GM23338 (cell line): ENCODE data around the gene STK33.

Experiments
- CTCF ChIP-seq, 2 experiments: fragments of 200-600 bp in 1 of 2; sonication (generic) in 1 of 2; conservative IDR thresholded peaks; 2 replicates each; pipeline versions ENCODE4 v1.5.1 to v1.6.1; 2016 to 2017; ENCODE audit warnings: antibody characterized with exemption in 2 of 2, low read depth in 2 of 2, mild to moderate bottlenecking in 2 of 2, moderate library complexity in 1 of 2
- ETS1 ChIP-seq: IDR thresholded peaks from 2 replicates; pipeline ENCODE4 v1.6.1; 2016; ENCODE audit warnings: antibody characterized with exemption
- EZH2 ChIP-seq: fragments of 200-600 bp; sonication (generic); IDR thresholded peaks from one replicate; pipeline ENCODE4 v1.8.0; 2017; ENCODE audit warnings: antibody characterized with exemption, mild to moderate bottlenecking, low read depth; ENCODE audit not compliant: unreplicated experiment
- EZH2phosphoT487 ChIP-seq: fragments of 200-600 bp; sonication (generic); IDR thresholded peaks from one replicate; pipeline ENCODE4 v1.8.1; 2018; ENCODE audit warnings: antibody characterized with exemption; ENCODE audit not compliant: unreplicated experiment
- POLR2AphosphoS5 ChIP-seq: IDR thresholded peaks from 2 replicates; pipeline ENCODE4 v1.6.1; 2016; ENCODE audit warnings: antibody characterized with exemption, low read depth
- REST ChIP-seq: IDR thresholded peaks from one replicate; pipeline ENCODE4 v1.6.1; 2018; ENCODE audit warnings: antibody characterized with exemption; ENCODE audit not compliant: unreplicated experiment
- ZNF462 ChIP-seq: fragments of 250-450 bp; sonication (Bioruptor Pico); IDR thresholded peaks from 2 replicates; pipeline ENCODE4 v1.5.0; 2020; ENCODE audit warnings: mild to moderate bottlenecking, moderate library complexity

DNA sequence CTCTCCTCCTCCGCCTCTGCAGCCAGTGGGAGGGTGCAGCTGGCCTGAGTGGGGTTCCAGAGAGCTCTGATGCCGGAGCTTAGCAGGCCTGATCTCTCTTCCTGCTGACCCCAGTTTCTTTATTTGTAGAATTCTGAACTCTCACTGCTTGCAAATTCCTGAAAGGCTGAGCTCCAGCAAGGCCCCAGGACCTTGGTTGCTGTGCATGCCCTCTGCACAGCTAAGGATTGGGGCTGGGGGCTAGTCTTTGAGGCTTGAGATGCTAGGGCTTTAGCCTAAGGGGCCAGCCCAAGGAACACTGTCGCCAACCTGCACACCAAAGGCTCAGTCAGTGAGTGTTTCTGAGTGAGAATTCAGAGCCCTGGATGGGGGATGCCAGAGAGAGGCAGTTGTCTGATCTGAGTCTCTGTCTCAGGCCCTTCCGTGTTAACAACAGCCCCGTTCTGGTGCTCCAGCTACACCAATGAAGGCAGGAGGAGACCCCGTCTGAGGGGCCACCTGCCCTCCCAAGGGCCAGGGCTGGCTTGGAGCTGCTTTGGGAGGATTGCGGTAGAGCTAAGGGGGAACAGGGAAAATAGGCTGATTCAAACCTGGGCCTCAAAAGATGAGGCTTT lies 224.3 kb downstream of the STK33 start:
- TF ChIP-seq CTCF (conservative IDR thresholded peaks at IDR 0.05; ENCODE audit: low read depth in 2 of 2) = no peak
- no peak for TF ChIP-seq ZNF462 (CRISPR knock-in tag)
- TF ChIP-seq EZH2 = no peak
- no peak for TF ChIP-seq POLR2AphosphoS5
- no peak for TF ChIP-seq ETS1
- no peak for TF ChIP-seq EZH2phosphoT487
- no peak for TF ChIP-seq REST
